A172 (cell line): ENCODE measurements around the gene PNMA6F. TPM values are rescaled to one million over a fixed set of nuclear protein-coding genes. Genes with fewer than 3 reads are reported as not detected.
"Not testable (repeated sequence)": the region's sequence is repeated elsewhere in the genome, so short reads cannot be mapped to it uniquely, and the experiment has no call there.

Source experiments
- DNase-seq: peaks from one replicate; pipeline ENCODE4 v3.0.0-alpha.2; 2015; ENCODE audit warnings: low spot score
- total RNA-seq: library from RNA; depleted of rRNA; stranded (reverse); fragments of >200 nt; shearing (Covaris generic); gene quantifications from 2 replicates; pipeline ENCODE4 v1.2.3, GENCODE V29; 2014

The PNMA6F gene
- total RNA-seq, 1 experiment from 2014 or later: not detected

DNA sequence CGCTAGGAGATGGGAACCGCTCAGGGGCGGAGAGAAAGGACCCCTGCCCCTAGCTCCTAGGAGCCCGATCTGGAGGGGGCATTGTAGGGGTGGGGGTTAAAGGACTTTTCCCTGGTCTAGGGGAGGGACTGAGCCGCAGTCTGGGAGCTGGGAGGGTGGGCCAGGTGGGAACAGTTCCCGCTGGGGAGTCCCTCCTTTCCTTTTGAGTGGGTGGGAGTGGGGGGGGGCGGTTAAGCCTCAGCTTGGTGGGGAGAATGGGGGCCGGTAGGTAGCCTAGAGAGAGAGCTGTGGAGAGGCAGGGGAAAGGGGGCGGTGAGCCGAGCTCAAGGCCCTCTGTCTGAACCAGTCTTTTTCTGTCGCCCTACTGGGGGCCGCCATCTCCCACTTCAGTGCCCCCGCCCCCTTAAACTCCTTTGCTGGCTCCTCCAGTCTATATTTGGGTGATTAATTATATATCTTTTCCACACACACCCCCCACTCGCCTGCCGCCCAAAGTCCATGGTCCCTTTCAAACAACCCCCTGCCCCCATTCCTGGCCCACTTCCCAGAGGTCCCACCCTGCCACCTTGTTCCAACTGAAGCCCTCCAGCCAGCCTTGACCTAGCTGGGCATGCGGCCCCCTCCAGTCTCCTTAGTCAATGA lies 13.2 kb upstream of the PNMA6F start:
- DNase-seq: no peak

DNA sequence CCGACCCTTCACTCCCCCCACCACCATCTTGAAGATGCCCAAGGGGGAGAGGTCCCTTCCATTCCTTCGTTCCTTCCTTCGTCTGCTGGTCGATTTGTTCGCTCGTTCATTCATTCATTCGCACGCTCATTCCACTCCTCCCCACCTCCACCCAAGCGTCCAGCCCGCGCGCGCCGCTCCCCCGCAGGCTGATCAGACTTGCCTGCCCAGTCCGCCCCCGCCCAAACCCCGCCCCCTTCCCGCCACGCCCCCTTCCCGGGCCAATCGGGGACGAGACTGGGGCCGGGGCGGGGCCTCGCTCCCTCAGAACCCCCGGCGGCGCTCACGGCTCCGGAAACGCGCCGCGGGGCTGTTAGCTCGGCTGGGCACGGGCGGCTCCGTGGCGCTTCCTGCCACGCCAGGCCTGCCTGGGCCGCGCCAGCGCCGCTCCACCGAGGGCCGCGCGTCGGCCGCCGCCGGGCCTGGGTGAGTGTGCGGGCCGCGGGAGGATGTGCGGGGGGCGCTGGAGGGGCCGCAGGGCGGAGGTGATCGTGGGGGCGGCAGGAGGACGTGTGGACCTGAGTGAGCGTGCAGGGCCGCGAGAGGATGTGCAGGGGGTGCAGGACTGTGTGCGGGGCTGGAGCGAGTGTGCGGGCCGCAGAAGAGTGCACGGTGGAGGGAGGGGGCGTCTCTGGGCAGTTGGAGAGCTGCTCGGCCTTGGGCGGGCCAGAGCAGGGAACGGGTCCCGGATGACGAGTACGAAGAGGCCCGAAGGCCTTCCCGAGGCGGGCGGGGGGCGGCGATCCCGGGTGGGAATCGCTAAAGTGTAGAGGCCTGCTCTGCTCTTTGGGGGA lies 12.5 kb upstream of the PNMA6F start, which contains the start of gene ZNF275:
Gene ZNF275 (plus strand): TSS at position 333 of the 833 bp plus-strand sequence. CDS start 2,527 bp downstream, outside the sequence.
- DNase-seq: peak; percentile 65

DNA sequence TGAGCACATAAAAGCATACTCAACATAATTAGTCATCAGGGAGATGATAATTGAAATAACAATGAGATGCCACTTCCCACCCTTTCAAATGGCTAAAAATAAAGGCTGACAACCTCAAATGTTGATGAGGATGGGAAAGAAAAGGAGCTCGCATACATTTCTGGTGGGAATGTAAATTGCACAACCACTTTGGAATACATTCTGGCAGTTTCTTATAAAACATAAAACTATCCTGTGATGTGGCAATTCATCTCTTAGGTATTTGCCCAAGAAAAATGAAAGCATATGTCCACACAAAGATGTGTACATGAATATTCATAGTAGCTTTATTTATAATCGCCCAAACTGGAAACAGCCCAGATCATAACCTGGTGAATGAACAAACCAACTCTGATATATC lies 11.7 kb upstream of the PNMA6F start:
- DNase-seq: peak; percentile 3

DNA sequence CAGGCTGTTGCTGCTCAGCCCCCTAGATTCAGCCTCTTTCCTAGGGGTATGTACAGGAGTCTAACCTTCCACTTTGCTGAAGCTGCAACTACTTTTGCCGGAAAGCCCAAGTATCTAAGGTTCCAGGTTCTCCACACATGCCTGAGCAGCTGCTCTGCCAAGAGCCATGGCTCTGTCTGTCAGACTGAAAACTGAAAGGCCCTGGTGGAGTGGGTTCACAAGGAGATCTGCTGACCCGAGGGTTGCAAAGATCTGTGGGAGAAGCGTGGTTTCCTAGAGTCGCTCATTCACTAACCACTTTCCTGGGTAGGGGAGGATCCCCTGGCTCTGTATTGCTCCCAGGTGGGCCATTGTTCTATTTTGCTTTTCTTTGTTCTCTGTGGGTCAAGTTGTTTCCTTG lies 6.0 kb upstream of the PNMA6F start:
- DNase-seq: no peak

DNA sequence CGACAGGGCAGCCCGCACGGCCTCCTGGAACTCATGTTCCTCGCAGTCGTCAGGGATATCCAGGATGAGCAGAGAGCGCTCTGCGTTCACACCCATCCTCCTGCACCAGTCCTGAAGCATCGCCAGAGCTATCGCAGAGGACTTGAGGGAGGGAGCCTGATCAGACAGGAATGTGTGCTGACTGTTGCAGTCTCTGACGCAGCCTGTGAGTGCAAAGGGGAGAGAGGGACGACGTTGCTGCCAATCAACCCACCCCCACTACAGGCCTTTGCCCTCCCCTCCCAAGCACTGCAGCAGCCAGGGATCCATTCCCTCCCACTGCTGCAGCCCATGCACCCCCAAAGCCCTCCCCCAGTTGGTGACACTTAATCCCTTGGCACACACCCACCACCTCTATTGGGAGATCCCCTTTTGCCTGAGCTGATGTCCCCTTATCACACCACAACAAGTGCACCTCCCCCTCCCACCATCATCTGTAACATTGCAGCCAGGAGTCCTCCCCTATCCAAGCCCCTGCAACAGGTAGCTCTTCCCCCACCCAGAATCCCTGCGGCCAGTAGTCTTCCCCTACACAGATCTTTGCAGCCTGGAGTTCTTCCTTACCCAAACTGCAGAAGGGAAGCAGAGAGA lies 897 bp downstream of the PNMA6F start:
- no peak for DNase-seq

DNA sequence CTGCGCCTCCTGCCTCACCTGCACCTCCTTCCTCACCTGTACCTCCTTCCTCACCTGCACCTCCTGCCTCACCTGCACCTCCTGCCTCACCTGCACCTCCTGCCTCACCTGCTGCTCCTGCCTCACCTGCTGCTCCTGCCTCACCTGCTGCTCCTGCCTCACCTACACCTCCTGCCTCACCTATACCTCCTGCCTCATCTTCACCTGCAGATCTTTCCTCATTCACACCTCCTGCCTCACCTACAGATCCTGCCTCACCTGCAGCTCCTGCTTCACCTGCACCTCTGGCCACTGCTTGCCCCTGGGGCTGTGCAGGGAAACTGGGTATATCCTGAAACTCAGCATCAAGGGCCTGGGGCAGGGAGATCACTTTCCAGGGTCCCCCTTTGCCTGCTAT lies 1.5 kb downstream of the PNMA6F start:
- not testable (repeated sequence) for DNase-seq

DNA sequence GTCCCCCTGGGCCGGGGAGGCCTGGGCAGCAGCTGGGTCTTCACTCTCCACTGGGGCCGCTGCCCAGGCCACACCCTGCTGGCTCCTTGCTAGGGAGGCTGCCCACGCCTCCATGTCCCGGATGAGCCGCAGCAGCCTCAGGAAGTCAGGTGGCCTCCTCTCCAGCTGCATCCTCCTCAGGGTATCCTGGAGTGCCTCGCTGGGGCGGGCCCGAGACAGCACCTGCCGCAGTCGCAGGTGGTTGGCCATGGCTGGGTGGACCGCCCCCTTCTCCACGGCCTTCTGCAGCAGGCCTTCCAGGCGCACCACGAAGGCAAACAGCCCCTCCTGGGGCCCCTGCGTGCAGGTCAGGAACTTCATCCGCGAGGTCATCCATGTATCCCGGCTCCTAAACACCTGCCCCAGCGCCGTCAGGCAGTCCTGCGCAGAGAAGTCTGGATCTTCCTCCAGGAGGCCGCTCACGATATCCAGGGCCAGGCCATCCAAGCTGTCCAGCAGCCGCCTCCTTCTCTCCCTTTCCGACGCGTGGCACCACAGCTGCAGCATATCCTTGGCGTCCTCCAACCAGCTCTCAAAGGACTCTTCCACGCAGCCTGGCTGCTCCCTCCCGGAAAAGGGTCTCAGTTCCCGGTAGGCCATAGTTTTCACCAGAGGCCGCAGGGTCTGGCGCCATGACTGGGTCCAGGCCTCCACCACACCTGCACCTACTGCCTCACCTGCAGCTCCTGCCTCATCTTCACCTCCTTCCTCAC lies 2.1 kb downstream of the PNMA6F start:
- no peak for DNase-seq

DNA sequence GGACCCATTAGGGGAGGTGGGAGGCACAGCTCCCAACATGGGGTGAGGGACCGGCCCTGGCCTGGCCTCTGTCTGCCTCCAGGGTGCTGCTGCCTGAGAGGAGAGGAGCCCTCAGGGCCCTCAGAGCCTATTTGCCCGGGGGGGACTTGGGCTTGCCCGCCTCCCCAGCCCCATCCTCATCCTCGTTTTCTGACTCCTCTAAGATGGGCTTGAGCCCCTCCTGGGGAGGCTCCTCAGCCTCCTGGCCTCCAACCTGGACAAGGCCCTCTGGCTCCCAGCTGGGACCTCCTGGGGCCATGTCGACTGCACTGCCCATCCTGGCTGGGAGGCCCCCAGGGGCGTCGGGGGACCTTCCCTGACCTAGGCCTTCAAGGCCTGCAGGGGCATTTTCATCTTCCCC lies 2.8 kb downstream of the PNMA6F start:
- no peak for DNase-seq

DNA sequence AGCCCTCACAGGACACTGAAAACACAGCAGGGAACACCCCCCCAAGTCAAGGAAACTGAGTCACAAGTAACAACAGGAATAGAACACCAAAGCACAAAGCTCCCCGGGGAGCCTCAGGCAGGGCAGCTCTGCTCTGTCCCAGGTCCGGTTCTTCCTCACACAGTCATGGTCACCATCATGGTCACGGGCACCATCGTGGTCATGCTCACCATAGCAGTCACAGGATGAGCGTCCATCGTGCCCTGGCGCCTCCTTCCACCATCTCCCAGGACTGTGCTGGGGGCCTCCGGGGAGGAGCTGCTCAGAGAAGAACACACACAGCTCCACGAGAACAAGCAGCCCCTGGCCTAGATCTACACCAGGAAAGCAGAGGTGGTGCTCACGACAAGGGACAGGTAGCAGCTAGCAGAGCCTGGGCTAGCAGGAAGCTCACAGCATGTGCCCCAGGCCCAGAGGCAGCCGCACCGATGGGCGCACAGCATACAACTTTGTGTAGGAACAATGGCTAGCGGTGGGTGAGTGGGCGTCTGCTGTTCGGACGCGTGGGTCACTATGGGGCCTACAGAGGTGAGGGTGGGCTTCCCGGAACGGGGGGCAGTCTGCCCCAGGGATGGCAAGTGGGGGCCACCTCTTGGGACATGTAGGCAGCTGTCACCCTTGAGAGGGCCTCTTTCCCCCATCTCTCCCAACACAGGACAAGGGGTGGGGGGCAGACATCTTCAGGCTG lies 3.4 kb downstream of the PNMA6F start:
- no peak for DNase-seq

DNA sequence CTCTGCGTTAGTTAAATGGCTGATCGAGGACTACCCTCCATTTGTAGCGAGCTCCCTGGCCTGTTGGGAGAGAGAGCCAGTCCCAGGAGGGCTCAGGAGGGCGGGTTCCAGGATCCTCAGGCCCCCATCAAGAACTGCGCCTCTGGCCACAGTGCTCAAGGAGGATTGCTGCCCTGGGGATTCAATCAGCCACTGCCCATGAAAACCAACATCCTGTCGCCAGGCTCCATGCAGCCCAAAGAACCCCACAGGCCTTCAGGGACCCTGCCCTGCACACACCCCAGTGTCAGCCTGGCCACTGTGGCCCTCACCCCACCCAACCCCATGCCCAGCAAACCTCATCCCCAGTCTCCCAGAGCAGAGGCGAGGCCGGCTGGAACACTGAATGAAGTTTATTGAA lies 4.3 kb downstream of the PNMA6F start:
- no peak for DNase-seq

DNA sequence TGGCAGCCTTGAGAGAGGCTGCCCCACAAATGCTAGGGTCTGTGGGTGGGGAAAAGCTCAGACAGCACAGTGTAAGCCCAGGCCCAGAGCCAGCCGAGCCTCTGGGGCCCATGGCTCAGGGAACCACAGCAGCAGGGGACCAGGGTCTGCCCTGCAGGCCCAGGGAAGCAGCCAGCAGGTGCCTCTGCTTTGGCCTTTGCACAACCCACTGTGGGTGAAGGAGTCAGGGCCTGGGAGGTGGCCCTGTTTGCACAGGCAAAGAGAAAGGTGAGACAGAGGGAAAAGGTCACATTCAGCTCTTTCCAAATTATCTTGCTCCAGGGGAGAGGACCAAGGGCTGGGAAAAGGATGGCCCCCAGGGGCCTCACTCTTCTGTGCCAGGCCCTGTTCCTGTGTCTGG lies 8.7 kb downstream of the PNMA6F start:
- no peak for DNase-seq

DNA sequence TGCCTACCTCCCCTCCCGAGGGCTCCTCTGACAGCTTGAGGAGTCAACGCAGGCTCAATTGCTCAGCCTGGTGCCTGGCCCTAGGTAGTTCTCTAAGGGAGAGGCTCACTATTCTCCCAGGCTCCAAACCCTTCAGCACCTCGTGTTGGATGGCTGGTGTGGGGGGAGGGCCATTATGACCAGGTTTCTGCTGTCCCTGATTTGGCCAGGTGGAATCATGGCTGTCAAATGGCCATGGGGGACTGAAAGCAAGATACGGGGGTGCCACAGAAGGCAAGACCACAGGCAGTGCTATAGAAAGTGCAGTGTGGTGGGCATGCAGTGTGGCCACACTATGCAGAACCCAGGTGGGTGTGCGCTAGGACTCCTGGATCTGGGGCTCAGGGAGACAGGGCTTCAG lies 9.5 kb downstream of the PNMA6F start:
- no peak for DNase-seq

DNA sequence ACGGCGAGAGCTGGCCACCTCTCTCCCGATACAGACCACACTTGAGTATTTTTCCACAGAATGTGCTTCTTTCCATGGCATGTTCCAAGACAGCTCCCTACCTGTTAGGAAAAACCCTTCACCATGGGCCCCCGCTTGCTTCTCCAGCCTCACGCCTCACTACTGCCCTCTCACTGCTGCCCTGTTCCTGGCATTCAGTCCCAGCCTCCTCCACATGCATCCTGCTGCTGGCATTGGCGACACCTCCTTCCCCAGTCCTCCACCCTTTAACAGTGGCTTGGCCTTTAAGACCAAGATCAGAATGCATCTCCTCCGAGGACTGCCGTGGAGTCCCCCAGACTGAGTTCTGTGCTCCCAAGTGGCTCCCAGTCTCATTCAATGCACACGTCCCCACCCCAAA lies 10.7 kb downstream of the PNMA6F start:
- no peak for DNase-seq

DNA sequence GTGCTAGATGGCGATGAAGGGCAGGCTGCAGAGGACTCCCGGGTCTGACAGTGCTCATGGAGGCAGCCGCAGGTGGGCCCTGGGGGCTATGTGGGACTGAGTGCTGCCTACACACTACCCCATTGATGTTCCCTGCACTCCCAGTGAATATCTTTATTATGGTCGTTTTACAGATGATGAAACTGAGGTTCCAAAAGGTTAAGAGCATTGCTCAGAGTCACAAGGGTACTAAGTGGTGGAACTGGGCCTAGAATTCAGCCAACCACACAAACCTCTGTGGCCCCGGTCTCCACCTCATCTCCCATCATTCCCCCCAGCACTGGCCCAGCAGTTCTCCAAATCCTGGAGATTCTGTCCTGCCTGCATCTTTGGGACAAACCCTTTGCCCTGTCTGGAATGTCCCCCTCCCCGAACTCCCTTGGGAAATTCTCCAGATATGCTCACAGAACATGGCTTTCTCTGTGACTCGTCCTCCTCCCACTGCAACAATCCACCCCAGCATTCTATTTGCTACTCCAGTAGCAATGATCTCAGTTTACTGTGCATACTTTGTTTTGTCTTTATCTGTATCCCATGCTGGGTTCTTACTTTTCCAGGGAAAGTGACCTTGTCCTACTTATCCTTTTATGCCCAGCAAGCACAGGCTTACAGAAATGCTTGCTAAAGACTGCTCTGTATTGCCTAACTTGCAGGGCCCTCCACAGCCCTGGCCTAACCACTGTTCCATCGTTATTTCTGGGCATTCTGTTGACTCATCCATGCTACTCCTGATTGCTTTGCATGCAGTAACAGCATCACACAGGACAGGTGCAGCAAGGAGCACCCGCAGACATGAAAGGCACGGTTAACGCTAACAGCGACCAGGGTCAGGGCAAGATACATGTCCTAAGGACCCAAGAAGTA lies 14.0 kb downstream of the PNMA6F start:
- no peak for DNase-seq

DNA sequence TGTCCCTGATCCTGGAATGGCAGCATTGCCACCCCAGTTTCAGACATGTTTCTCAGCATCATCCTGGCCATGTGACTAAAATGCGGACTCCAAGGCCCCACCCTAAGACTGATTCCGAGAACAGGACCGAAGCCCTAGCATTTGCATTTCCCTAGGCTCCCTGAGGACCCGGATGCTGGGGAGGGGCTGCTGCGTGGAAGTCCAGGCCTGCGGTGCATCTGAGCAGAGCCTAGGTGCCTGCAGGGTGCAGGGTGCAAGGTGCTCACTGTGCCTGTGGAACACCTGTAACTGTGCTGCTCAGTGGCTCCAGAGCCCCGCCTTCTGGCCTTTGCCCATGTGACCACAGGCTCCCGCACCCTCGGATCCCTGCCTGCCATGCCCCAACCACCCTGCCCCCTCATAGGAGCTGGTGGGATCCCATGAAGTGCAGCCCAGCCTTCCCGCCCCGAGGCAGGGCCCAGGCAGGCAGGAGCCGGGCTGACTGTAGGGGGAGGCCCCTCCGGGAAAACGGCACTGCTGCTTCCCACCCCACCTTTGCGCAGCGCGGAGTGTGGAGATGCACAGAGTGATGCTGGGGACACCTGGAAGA lies 14.9 kb downstream of the PNMA6F start:
- DNase-seq: no peak

DNA sequence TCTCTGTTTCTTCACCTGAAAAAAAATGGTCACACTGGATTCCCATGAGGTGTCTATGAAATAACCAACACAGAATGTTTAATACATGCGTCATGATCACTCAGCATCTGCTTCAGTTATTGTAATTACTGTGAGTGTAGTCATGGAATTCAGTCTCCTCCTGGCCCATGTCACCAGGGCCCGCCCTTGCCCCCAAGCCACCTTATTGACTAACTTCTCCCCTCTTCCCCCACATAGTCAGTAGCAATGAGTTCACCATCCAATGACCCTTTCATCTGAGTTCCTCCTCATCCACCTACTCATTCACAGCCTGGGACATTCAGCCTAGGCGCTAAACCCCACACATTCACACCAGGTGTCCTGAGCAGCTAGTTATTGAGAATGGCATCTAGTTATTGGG lies 15.6 kb downstream of the PNMA6F start:
- no peak for DNase-seq

DNA sequence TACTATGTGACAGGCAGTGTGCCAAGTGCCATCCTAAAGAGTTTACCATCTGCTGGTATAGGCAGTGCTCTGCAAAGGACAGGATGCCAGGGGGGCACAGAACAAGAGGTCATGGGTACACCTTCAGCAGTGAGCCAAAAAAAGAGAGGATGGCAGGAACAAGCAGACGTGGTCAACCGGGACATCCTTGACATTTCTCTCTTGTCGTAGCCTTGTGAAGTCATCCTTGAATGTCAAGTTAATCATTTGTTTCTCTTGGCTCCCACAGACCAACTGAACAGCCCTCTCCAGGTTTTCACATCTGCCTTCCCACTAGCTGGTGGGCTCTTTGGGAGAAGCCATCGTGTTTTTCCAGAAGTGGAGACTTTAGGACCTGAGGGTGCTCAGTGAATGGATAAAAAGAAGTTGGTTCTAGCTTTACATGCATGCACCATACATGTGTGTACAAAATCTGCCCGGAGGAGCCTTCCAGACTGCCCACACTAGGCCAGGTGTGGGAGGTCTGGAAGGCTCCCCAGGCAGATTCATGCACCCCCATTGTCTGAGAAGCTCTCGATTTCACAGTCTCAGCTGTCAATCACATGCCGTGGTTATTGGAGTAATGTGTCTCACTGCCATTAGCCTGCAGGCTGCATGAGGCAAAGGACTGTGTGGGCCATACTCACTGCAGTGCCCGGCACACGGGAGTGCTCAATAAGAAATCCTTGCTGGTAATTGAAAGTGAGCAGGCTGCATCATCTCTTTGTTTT lies 16.4 kb downstream of the PNMA6F start:
- DNase-seq: no peak

DNA sequence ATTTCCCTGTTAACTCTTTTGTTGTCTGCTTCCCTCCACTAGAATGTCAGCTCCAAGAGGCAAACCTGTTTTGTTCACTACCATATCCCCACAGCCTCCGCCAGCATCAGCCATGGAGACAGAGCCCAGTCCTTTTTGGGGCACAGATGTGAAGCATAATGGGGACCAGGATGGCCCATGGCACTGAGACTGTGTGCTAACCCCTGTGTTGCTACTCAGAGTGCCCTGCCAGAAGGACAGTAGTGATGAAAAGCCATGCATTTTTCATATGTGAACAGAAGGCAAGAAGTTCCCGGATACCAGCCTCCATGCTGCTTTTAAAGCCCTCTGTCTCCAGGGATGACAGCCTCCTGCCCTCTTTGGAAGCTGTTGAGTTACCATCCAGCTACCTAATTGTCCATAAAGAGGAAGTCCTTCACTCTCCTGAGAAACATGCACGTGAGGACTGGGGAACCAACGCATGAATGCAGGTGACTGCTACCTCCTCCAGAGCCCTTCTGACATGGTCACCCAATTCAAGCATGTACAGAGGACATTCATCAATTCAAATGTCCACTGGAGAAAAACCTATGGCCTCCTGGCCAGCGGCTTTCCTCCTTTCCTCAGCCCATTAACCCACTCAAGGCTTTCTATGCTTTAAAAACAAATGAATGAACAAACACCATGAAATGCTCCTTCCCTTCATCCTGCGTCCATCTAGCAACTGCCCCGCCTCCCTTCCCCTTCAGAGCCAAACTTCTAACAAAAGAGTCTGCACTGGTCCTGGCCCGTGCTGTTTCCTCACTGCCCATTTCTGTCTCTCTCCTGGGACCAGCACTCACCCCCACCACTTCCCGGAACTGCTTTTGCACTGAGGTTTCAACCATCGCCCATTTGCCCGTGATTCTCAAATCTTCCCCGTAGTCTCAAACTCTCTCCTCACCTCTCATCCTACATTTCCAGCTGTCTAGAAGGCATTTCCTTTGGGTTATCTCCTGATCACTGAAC lies 18.0 kb downstream of the PNMA6F start:
- DNase-seq: no peak
